HG03432 (cell line): ENCODE measurements around the gene DHPS.
A peak's percentile ranks its signal among the peaks of the same experiment; 100 is the strongest.

Experiments used
- ATAC-seq: cut with Tn5 transposase; IDR thresholded peaks from one replicate; pipeline ENCODE4 v1.9.1; 2021; ENCODE audit warnings: mild to moderate bottlenecking, moderate library complexity; ENCODE audit not compliant: unreplicated experiment

Gene DHPS

DNA sequence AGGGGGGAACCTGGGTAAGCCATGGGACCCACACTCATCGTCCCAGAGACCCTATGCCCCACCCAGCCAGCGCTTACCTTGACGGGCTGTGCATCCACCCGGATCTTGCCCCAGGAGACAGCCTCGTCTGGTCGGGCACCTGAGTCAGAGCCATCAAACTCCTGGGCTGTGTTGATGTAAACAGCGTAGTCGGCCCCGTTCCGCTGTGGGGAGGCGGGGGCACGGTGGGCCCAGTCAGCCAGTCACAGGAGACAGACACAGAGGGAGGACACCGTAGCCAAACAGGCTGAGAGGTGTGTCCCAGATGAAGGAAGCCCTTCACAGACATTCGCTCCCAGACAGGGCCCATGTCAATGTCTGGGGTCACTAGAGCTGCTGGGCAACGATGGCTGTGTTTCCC lies 5.7 kb downstream of the DHPS start:
- no peak for ATAC-seq

DNA sequence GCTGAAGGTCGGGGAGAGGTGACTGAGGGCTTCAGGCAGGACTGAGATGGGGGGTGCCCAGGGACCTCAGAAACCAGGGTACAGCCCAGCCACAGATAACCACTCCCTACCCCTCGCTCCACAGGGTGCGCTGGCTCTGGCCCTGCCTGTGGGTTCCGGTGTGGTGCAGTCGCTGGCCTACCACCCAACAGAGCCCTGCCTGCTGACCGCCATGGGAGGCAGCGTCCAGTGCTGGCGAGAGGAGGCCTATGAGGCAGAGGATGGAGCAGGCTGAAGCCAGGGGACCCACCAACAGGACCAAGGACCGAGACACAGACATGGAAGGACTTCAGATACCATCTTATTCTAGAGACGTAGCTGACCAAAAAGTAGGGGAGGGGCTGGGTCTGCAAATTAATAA lies 6.3 kb downstream of the DHPS start:
- ATAC-seq: no peak

- no peak for ATAC-seq
Measured at GRCh38 chr19:12672744-12673143, 8.9 kb downstream of the DHPS start.

GRCh38 chr19:12670159-12670928 lies 11.3 kb downstream of the DHPS start:
- ATAC-seq: no peak

GRCh38 chr19:12669270-12670158 lies 12.2 kb downstream of the DHPS start:
- ATAC-seq: peak; percentile 39

GRCh38 chr19:12668932-12669269 lies 12.8 kb downstream of the DHPS start:
- ATAC-seq: peak; percentile 18

- no peak for ATAC-seq
Measured at GRCh38 chr19:12668346-12668745, 13.3 kb downstream of the DHPS start.

GRCh38 chr19:12667731-12668302 lies 13.9 kb downstream of the DHPS start:
- no peak for ATAC-seq

DNA sequence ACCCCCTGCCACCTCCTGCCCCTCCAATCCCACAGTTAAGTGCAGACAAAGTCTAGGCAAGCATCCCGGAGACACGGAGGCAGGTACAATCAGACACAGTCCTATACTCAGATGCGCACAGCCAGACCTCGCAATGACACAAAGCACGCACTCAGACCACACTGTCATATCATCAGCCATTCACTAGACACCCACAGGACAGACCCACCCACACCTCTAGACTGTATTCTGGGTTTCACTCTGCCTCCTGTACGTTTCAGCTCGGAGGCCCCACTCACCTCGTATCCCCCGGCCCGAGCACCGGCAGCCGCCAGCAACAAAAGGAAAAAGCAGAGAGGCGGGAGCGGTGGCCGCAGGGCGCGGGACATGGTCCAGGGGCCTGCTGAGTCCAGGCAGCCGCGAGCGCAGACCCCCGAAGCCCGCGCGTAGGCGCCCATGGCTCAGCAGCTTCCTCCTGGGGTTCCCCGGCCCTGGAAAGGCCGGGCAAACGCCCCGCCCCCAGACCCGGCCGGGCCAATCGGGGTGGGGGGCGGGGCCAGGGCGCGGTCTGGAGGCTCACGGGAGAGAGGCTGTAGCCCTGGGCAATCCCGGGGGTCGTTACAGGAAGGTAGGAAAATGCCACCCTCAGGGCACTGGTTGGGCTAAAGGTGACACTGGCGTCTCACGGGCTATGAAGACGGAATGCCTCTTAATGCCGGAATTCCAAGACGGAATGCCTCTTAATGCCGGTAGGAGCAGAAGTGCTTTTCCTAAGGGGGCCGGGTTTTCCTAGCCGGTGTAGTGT lies 15.2 kb downstream of the DHPS start, which contains the start of the genes MAN2B1 and WDR83:
Gene MAN2B1 (minus strand): TSS at position 478 of the 784 bp plus-strand sequence. CDS start 41 bp downstream, at position 437.
Gene WDR83 (plus strand): TSS at position 543 of the 784 bp plus-strand sequence. CDS start 2,984 bp downstream, outside the sequence.
- ATAC-seq: peak; percentile 52

GRCh38 chr19:12665671-12666264 lies 15.9 kb downstream of the DHPS start:
- ATAC-seq: no peak

DNA sequence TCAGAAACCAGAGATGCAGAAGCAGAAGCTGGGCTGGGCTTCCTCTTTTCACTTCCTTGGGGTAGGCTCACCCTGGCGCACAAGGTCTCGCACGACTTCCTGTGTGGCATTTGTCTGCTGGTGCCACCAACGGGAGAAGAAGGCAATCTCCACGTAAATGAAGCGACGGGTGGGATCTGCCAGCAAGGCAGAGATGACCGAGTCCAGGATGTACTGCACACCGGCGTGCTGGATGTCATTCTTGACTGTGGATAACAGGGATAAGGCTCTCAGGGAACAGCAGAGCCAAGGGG lies 16.5 kb downstream of the DHPS start:
- no peak for ATAC-seq

DNA sequence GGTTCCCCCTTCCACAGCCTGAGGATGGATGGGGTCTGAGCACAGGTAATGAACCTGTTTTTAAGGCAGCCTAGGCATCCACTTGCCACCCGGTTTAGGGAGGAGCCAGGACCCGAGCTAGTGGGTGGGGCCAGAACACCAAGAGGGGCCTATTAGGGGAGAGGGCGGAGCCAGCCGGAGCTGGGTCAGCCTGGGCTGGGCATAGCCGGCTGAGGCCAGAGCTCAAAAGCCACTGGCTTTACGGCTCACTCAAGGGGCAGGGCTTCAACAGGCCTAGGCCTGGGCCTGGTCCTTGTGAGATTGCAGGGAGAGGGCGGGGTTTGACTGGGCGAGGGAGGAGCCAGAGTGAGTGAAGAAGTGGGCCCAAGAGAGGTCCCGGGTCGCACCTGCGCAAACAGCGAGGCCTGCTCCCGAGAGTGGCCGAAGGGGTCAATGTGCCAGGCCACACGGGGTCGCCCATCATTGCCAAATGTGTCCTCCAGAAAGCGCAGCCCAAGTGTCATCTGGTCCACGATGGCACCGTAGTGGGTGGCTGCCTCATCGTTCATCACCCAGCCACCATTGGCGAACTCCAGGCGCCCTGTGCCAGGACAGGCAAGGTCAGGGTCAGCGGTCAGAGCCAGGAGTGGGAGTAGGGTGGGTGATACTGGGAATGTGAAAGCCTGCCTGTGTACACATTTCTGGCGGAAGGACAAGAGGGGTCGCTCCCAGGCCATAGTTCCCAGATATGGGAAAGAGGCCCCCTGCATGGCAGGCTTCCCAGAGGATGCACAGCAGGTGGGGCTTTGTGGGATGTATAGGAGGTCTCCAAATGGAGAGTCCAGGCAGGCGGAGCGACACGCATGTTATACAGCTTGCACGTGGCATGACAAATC lies 17.0 kb downstream of the DHPS start:
- no peak for ATAC-seq

DNA sequence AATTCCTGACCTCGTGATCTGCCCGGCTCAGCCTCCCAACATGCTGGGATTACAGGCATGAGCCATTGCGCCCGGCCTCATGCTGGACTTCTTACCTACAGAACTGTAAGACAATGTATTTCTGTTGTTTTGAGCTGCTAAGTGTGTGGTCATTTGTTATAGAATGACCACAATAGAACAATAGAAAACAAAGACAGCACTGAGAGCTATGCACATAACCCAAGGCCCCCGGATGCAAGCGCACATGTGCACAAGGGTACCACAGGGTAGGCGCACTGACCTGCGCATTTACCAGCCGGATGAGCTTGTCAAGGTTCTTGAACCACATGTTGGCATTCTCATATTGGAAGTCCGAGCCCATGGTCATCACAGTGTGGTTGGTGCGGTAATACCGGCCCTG lies 20.7 kb downstream of the DHPS start:
- no peak for ATAC-seq

GRCh38 chr19:12657966-12658365 lies 23.7 kb downstream of the DHPS start:
- no peak for ATAC-seq

DNA sequence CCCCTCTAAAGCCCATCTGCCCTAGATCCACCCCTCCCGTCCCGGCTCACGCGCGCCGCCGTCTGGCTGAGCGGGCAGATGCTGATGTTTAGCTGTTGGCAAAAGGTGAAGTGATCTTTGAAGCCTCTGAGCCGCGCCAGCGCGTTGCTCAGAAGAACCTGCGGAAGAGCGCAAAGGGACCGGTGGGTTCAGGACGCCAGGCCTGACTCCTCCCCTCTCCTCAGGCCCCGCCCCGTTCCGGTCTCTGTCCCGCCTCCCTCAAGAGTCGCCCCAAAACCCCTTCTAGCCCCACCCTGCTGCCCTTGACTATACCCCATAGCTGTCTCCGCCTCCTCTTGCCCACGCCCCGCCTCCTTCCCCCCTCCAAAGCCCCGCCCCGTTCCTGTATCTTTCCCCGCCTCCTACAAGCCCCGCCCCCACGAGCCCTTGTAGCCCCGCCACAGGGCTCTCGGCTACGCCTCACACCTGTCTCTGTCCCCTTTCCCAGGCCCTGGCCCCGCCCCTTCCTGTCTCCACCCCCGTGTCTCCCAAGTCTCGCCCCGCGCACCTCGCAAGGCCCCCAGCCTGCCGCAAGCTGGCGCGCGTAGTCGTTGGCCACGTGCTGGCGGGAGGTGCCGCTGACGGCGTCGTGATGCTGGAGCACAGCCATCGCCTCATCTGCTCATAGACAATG lies 24.6 kb downstream of the DHPS start:
- ATAC-seq: no peak

DNA sequence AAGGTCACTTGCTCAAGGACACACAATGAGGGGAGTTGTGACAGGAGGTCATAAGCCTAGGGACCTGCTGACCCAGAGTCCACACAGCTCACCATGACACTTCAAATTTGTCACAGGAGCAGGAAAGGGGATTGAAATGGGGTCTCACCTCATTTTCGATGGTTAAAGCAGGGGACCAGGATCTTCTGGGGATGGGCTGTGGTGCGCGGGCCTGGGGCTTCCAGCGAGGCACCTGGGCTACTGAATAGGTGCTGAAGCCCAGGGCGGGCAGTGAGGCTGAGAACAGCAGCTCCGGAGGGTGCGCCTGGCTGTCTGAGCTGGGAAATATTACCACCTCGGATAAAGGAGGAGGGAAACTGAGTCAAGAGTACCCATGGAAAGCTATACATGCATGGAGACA lies 26.1 kb downstream of the DHPS start:
- no peak for ATAC-seq

DNA sequence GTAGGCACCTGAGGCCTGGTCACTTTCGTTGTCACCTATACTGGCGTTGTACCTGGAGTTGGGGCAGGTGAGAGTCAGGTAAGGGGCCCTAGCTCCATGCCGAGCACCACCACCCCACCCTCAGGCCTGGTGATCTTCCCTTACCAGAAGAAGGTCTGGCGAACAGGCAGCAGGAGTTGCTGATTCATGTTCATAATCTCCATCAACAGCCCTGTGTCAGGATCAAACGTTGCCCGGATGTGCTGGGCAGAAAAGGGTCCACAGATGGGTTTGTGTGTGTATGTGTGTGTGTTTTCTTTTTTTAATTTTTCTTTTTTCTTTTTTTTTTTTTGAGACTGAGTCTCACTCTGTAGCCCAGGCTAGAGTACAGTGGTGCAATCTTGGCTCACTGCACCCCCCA lies 29.5 kb downstream of the DHPS start:
- no peak for ATAC-seq

DNA sequence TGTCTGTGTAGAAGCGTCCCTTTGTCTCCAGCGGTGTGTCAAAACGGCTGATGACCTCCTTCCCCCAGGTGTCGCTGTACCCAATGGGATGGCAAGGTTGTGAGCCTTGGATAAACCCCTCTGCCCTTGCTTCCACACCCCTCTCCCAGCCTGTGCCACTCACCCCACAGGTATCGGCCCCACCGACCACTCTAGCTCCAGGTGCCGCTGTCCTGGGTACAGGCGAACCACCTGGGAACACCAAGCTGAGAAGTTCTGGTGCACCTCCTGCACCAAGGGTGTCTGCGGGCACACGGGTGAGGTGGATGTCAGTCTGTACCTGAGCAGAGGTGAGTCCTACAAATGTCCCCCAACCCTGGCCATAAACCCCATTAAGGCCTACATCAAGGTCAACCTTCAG lies 31.7 kb downstream of the DHPS start:
- ATAC-seq: no peak

DNA sequence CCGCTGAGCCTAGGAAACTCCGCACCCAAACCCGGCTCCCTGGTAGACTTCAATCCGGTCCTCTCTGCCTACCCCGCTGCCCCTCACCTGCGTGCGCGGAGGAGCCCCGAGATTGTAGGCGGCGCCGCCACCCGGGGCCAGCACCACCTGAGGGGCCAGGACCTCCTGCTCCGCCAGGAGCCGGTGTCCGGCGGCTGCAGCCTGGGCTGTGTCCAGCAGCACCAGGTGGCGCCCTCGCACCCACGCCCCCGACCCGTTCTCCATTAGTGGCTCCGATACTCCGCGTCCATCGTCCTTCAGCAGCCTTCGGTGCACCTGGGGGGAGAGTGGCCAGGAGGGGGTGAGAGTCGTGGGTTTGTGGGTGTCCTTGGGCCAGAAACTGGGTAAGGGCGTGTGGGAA lies 33.6 kb downstream of the DHPS start:
- no peak for ATAC-seq
